Upper lobe of right lung (tissue), 1 donor: Measurements from ENCODE around the gene DNAJC15. TPM values are rescaled to one million over a fixed set of nuclear protein-coding genes. Genes with fewer than 3 reads are reported as not detected.

Experiments used
- ATAC-seq: fragments of 200-7000 bp; cut with Tn5 transposase; one replicate; pipeline ENCODE4 v1.9.1; 2020; ENCODE audit warnings: mild to moderate bottlenecking, moderate library complexity
- DNase-seq: peaks from one replicate; pipeline ENCODE4 v3.0.0-alpha.2; 2020
- H3K27ac ChIP-seq: fragments of 200-600 bp; one replicate; pipeline ENCODE4 v1.8.0; 2022
- H3K27me3 ChIP-seq: fragments of 200-600 bp; one replicate; pipeline ENCODE4 v1.8.0; 2022; ENCODE audit warnings: mild to moderate bottlenecking
- H3K36me3 ChIP-seq: fragments of 200-600 bp; one replicate; pipeline ENCODE4 v1.8.0; 2022
- H3K4me1 ChIP-seq: fragments of 200-600 bp; one replicate; pipeline ENCODE4 v1.8.0; 2022
- H3K4me3 ChIP-seq: fragments of 200-600 bp; one replicate; pipeline ENCODE4 v1.8.0; 2022; ENCODE audit warnings: mild to moderate bottlenecking
- H3K9me3 ChIP-seq: fragments of 200-600 bp; one replicate; pipeline ENCODE4 v1.8.0; 2022
- CTCF ChIP-seq: fragments of 200-600 bp; IDR thresholded peaks from one replicate; pipeline ENCODE4 v1.8.0; 2022; ENCODE audit warnings: antibody characterized with exemption
- intact Hi-C: fragments of 100-400 bp; cut with DNase I; formaldehyde crosslinking; loops from one replicate; pipeline ENCODE4 v1.11.0; 2022
- total RNA-seq: library from RNA; stranded (reverse); fragmentation: NEBNext Ultra II Directional; extraction: Animal tissue kit (Norgen Biotek cat#: 25700); gene quantifications from one replicate; pipeline ENCODE4 v1.2.1, GENCODE V29; 2021
- donor health status: DM: no; HTN: yes; CAD: no; lungs with severe emphysema.

DNAJC15 gene
- total RNA-seq, 1 donor from 2014 or later: 15.1 TPM

GRCh38 chr13:43077461-43077860, 54.1 kb downstream of the DNAJC15 start:
- TF ChIP-seq CTCF: no peak
- no peak for ATAC-seq
- DNase-seq: no peak
- H3K27ac ChIP-seq: no peak overlapping the region
- intact Hi-C loops: no loop called here
- peaks cover 4% of the 10 kb centered on the region for H3K4me1 ChIP-seq
- no peaks in the 10 kb centered on the region for H3K9me3 ChIP-seq
- no peak overlapping the region for H3K4me3 ChIP-seq
- peaks cover 5% of the 10 kb centered on the region for H3K36me3 ChIP-seq
- H3K27me3 ChIP-seq: no peaks in the 10 kb centered on the region

- ATAC-seq (no peak), DNase-seq (no peak)
- intact Hi-C loops: no loop called here
- Histone ChIP-seq H3K27me3 (no peaks in the 10 kb centered on the region), H3K4me3 (no peak overlapping the region), H3K4me1 (peaks cover 4% of the 10 kb centered on the region), H3K27ac (no peak overlapping the region), H3K9me3 (no peaks in the 10 kb centered on the region), H3K36me3 (peaks cover 5% of the 10 kb centered on the region)
- TF ChIP-seq CTCF: no peak
Observed at GRCh38 chr13:43077906-43078305, 54.5 kb downstream of the DNAJC15 start.

GRCh38 chr13:43078399-43078798, 55.0 kb downstream of the DNAJC15 start:
- DNase-seq: no peak
- no peak for ATAC-seq
- Histone ChIP-seq H3K4me1 (peaks cover 4% of the 10 kb centered on the region), H3K36me3 (peaks cover 5% of the 10 kb centered on the region), H3K27me3 (no peaks in the 10 kb centered on the region), H3K4me3 (no peak overlapping the region), H3K27ac (no peak overlapping the region), H3K9me3 (no peaks in the 10 kb centered on the region)
- intact Hi-C loops: no loop called here
- TF ChIP-seq CTCF: no peak

GRCh38 chr13:43079392-43079931, 56.1 kb downstream of the DNAJC15 start:
- TF ChIP-seq CTCF: no peak
- ATAC-seq (no peak), DNase-seq (no peak)
- no peaks in the 10 kb centered on the region for H3K9me3 ChIP-seq
- H3K27ac ChIP-seq: no peak overlapping the region
- intact Hi-C loops: no loop called here
- H3K36me3 ChIP-seq: peaks cover 5% of the 10 kb centered on the region
- H3K27me3 ChIP-seq: no peaks in the 10 kb centered on the region
- no peak overlapping the region for H3K4me3 ChIP-seq
- H3K4me1 ChIP-seq: peaks cover 4% of the 10 kb centered on the region

GRCh38 chr13:43080199-43080598, 56.8 kb downstream of the DNAJC15 start:
- intact Hi-C loops: no loop called here
- no peaks in the 10 kb centered on the region for H3K4me1 ChIP-seq
- H3K36me3 ChIP-seq: peaks cover 5% of the 10 kb centered on the region
- ATAC-seq: no peak
- H3K27me3 ChIP-seq: no peaks in the 10 kb centered on the region
- no peak for TF ChIP-seq CTCF
- no peak overlapping the region for H3K27ac ChIP-seq
- no peak for DNase-seq
- H3K4me3 ChIP-seq: no peak overlapping the region
- H3K9me3 ChIP-seq: no peaks in the 10 kb centered on the region

GRCh38 chr13:43081866-43082265, 58.5 kb downstream of the DNAJC15 start:
- H3K27ac ChIP-seq: no peak overlapping the region
- no peaks in the 10 kb centered on the region for H3K4me1 ChIP-seq
- no peaks in the 10 kb centered on the region for H3K27me3 ChIP-seq
- H3K9me3 ChIP-seq: no peaks in the 10 kb centered on the region
- no peak for TF ChIP-seq CTCF
- H3K4me3 ChIP-seq: no peak overlapping the region
- no peak for ATAC-seq
- intact Hi-C loops: no loop called here
- H3K36me3 ChIP-seq: peaks cover 5% of the 10 kb centered on the region
- DNase-seq: no peak
